Trophoblast cell (in vitro differentiated cells and primary cell): Measurements from ENCODE around the gene NMU.
"Not testable (repeated sequence)": the region's sequence is repeated elsewhere in the genome, so short reads cannot be mapped to it uniquely, and the experiment has no call there.

Source experiments
- DNase-seq, 2 donors: peaks; one replicate each; pipeline ENCODE4 v3.0.0-alpha.2; 2016
- H2AFZ ChIP-seq: 2 replicates; pipeline ENCODE4 v1.6.1; 2013; ENCODE audit warnings: low read length, moderate library complexity, mild to moderate bottlenecking; ENCODE audit not compliant: insufficient read depth, poor library complexity
- H2AK5ac ChIP-seq: 2 replicates; pipeline ENCODE4 v1.6.1; 2013; ENCODE audit warnings: mild to moderate bottlenecking, low read length
- H2BK120ac ChIP-seq: 2 replicates; pipeline ENCODE4 v1.6.1; 2013; ENCODE audit warnings: low read length, mild to moderate bottlenecking, moderate library complexity; ENCODE audit not compliant: insufficient read depth, poor library complexity
- H2BK12ac ChIP-seq: 2 replicates; pipeline ENCODE4 v1.6.1; 2013; ENCODE audit warnings: mild to moderate bottlenecking, low read length, moderate library complexity
- H2BK5ac ChIP-seq: 2 replicates; pipeline ENCODE4 v1.6.1; 2013; ENCODE audit warnings: low read length, low read depth, moderate library complexity, mild to moderate bottlenecking; ENCODE audit not compliant: poor library complexity
- H3K14ac ChIP-seq: 2 replicates; pipeline ENCODE4 v1.6.1; 2013; ENCODE audit warnings: mild to moderate bottlenecking, low read length
- H3K18ac ChIP-seq: 2 replicates; pipeline ENCODE4 v1.6.1; 2013; ENCODE audit warnings: mild to moderate bottlenecking, low read length
- H3K23ac ChIP-seq: 2 replicates; pipeline ENCODE4 v1.6.1; 2013; ENCODE audit warnings: low read length
- H3K27ac ChIP-seq: 2 replicates; pipeline ENCODE4 v1.5.1; 2013; ENCODE audit warnings: low read depth, mild to moderate bottlenecking, inconsistent platforms, low read length, moderate library complexity
- H3K27me3 ChIP-seq: 2 replicates; pipeline ENCODE4 v1.6.1; 2013; ENCODE audit warnings: inconsistent platforms, mild to moderate bottlenecking, low read length, moderate library complexity; ENCODE audit not compliant: insufficient read depth
- H3K36me3 ChIP-seq, 2 experiments: 1 replicate in 1 of 2; 2 replicates in 1 of 2; pipeline ENCODE4 v1.6.1; 2013; ENCODE audit warnings: low read length in 2 of 2, mild to moderate bottlenecking in 2 of 2, moderate library complexity in 1 of 2; ENCODE audit not compliant: insufficient read depth in 2 of 2, control insufficient read depth in 1 of 2
- H3K4ac ChIP-seq: 2 replicates; pipeline ENCODE4 v1.6.1; 2013; ENCODE audit warnings: low read depth, mild to moderate bottlenecking, low read length, moderate library complexity
- H3K4me1 ChIP-seq, 2 experiments: 1 replicate in 1 of 2; 2 replicates in 1 of 2; pipeline ENCODE4 v1.6.1; 2013; ENCODE audit warnings: low read length in 2 of 2, mild to moderate bottlenecking in 2 of 2, moderate library complexity in 1 of 2; ENCODE audit not compliant: insufficient read depth in 2 of 2, control insufficient read depth in 1 of 2
- H3K4me2 ChIP-seq: 2 replicates; pipeline ENCODE4 v1.6.1; 2013; ENCODE audit warnings: inconsistent platforms, mild to moderate bottlenecking, low read length, moderate library complexity
- H3K4me3 ChIP-seq: 2 replicates; pipeline ENCODE4 v1.5.1; 2013; ENCODE audit warnings: mild to moderate bottlenecking, low read depth, low read length, inconsistent platforms
- H3K79me1 ChIP-seq: one replicate; pipeline ENCODE4 v1.6.1; 2013; ENCODE audit warnings: low read length
- H3K79me2 ChIP-seq: 2 replicates; pipeline ENCODE4 v1.6.1; 2013; ENCODE audit warnings: low read length, mild to moderate bottlenecking; ENCODE audit not compliant: control insufficient read depth, insufficient read depth, poor library complexity
- H3K9ac ChIP-seq: 2 replicates; pipeline ENCODE4 v1.6.1; 2013; ENCODE audit warnings: mild to moderate bottlenecking, low read length
- H3K9me3 ChIP-seq: 2 replicates; pipeline ENCODE4 v1.6.1; 2013; ENCODE audit warnings: low read depth, mild to moderate bottlenecking, control low read depth, inconsistent platforms, low read length; ENCODE audit not compliant: insufficient read depth
- H4K12ac ChIP-seq: 2 replicates; pipeline ENCODE4 v1.6.1; 2013; ENCODE audit warnings: low read depth, mild to moderate bottlenecking, low read length, moderate library complexity
- H4K8ac ChIP-seq: 2 replicates; pipeline ENCODE4 v1.6.1; 2013; ENCODE audit warnings: low read depth, mild to moderate bottlenecking, low read length, moderate library complexity
- H4K91ac ChIP-seq: one replicate; pipeline ENCODE4 v1.6.1; 2013; ENCODE audit warnings: low read depth, mild to moderate bottlenecking, low read length, moderate library complexity
- WGBS: extraction: QIAGEN DNeasy Blood & Tissue Kit; methylation state at CpG from one replicate; pipeline ENCODE4 v1.1.7; 2013; ENCODE audit warnings: missing lambda C conversion rate; ENCODE audit not compliant: insufficient read length, insufficient coverage; ENCODE audit errors: extremely low coverage; 5-methylcytosine and 5-hydroxymethylcytosine counted together

The NMU gene

DNA sequence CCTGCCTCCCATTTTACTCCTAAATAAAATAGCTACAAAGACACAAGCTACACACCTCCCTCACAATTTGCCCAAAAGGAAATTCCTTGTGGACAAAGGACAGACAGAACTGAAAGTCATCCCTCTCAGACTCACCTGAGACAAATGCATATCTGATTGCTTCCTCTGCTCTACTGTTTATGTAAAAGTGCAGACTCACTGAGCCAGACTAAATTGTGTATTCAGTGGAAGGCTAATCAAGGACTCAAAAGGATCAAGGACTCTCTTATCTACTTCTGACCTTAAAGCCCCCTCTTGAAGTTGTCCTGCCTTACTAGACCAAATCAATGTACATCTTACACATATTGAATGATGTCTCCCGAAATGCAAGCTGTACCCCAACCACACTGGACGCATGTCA, 47.9 kb downstream of the NMU start:
- H2BK12ac ChIP-seq, result no peak overlapping the region
- no peak overlapping the region for H3K4ac ChIP-seq
- H3K9ac ChIP-seq, result no peak overlapping the region
- no peak overlapping the region for H4K91ac ChIP-seq
- no peaks in the 10 kb centered on the region for H3K79me2 ChIP-seq
- H2BK5ac ChIP-seq, result no peak overlapping the region
- no peaks in the 10 kb centered on the region for H3K36me3 ChIP-seq
- H3K23ac ChIP-seq, result no peak overlapping the region
- H4K12ac ChIP-seq, result no peak overlapping the region
- H3K27ac ChIP-seq, result no peak overlapping the region
- no peak overlapping the region for H2AFZ ChIP-seq
- no peak overlapping the region for H3K4me2 ChIP-seq
- H4K8ac ChIP-seq, result no peak overlapping the region
- H2AK5ac ChIP-seq, result no peak overlapping the region
- H2BK120ac ChIP-seq, result no peak overlapping the region
- H3K4me1 ChIP-seq, result no peaks in the 10 kb centered on the region
- H3K18ac ChIP-seq, result no peak overlapping the region
- H3K14ac ChIP-seq, result no peak overlapping the region
- H3K27me3 ChIP-seq, result no peaks in the 10 kb centered on the region
- H3K9me3 ChIP-seq, result peaks cover 4% of the 10 kb centered on the region
- H3K4me3 ChIP-seq, result no peak overlapping the region
- H3K79me1 ChIP-seq, result no peaks in the 10 kb centered on the region
- no CpG with 5 or more reads among the region's 2 CpGs for WGBS
- no peak for DNase-seq

DNA sequence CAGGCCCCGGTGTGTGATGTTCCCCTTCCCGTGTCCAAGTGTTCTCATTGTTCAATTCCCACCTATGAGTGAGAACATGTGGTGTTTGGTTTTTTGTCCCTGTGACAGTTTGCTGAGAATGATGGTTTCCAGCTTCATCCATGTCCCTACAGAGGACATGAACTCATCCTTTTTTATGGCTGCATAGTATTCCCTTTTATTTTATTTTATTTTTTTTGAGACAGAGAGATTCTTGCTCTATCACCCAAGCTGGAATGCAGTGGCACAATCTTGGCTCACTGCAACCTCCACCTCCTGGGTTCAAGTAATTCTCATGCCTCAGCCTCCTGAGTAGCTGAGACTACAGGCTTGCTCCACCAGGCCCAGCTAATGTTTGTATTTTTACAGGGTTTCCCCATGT, 53.3 kb downstream of the NMU start:
- H3K79me2 ChIP-seq, H2AFZ ChIP-seq, H3K23ac ChIP-seq, H3K4ac ChIP-seq, H3K27me3 ChIP-seq, H4K91ac ChIP-seq, H3K18ac ChIP-seq, H3K9me3 ChIP-seq, H3K4me3 ChIP-seq, H4K12ac ChIP-seq, H3K36me3 ChIP-seq, H3K4me2 ChIP-seq, H2BK5ac ChIP-seq, DNase-seq, H4K8ac ChIP-seq, H2BK12ac ChIP-seq, H3K14ac ChIP-seq, H3K79me1 ChIP-seq, H3K27ac ChIP-seq, H3K4me1 ChIP-seq, H2AK5ac ChIP-seq, H3K9ac ChIP-seq, H2BK120ac ChIP-seq: not testable (repeated sequence)
- WGBS, result no CpG with 5 or more reads among the region's 2 CpGs

DNA sequence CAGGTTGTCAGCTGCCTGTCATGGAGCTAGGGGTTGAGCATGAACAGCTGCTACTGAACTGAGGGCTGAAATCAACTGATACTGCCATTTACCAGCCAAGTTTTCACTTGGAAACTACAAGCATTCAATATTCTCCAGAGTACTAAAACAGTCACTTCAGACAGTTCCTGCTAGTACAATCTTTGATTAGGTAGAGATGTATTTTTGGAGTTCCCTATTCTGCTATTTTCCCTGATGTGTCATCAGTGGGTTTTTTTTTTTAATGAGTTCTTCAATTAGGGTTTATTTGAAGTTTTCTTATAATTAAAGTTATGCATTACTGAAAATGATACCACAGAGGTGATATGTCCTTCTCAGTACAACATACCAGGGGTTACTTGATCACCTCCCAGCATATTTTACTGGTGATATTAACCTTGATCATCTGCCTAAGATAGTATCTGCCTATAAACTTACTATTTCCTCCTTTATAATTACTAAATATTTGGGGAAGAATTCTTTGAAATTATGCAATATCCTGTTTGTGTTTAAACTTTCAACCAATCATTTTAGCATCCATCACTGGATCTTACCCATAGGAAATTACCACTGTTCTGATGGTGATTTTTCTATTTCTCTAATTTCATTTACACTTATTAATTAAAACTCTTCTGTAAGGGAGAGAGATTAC, 57.6 kb downstream of the NMU start:
- Histone ChIP-seq H3K4me1 (no peaks in the 10 kb centered on the region), H3K79me2 (no peaks in the 10 kb centered on the region), H3K4me3 (no peak overlapping the region), H3K9me3 (peaks cover 5% of the 10 kb centered on the region), H2AFZ (no peak overlapping the region), H3K23ac (no peak overlapping the region), H2BK120ac (no peak overlapping the region), H2BK5ac (no peak overlapping the region), H3K79me1 (no peaks in the 10 kb centered on the region), H3K27ac (no peak overlapping the region), H3K27me3 (no peaks in the 10 kb centered on the region), H2BK12ac (no peak overlapping the region), H4K91ac (no peak overlapping the region), H3K36me3 (no peaks in the 10 kb centered on the region), H3K4me2 (no peak overlapping the region), H2AK5ac (no peak overlapping the region), H4K12ac (no peak overlapping the region), H3K18ac (no peak overlapping the region), H3K14ac (no peak overlapping the region), H3K9ac (no peak overlapping the region), H3K4ac (no peak overlapping the region), H4K8ac (no peak overlapping the region)
- no peak for DNase-seq

DNA sequence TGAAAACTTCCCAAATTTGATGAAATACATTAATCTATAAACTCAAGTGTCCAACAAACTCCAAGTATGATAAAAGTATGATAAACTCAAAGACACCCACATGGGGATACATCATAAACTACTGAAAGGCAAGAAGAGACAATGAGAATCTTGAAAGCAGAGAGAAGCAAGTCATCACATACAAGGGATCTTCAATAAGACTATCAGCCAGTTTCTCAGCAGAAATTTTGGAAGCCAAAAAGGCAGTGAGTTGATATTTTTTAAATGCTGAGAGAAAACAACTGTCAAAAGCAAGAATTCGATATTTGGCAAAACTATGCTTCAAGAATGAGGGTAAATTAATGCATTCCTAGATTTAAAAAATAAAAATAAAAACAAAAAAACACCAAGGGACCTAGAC, 60.6 kb downstream of the NMU start:
- no peak overlapping the region for H3K14ac ChIP-seq
- H3K18ac ChIP-seq, result no peak overlapping the region
- H2AFZ ChIP-seq, result no peak overlapping the region
- H3K79me2 ChIP-seq, result no peaks in the 10 kb centered on the region
- no peak for DNase-seq
- WGBS, result no CpG with 5 or more reads among the region's 1 CpG
- H2BK12ac ChIP-seq, result no peak overlapping the region
- H3K4ac ChIP-seq, result no peak overlapping the region
- H4K91ac ChIP-seq, result no peak overlapping the region
- no peak overlapping the region for H3K9ac ChIP-seq
- H2AK5ac ChIP-seq, result no peak overlapping the region
- H3K79me1 ChIP-seq, result no peaks in the 10 kb centered on the region
- no peaks in the 10 kb centered on the region for H3K36me3 ChIP-seq
- no peak overlapping the region for H3K4me2 ChIP-seq
- no peak overlapping the region for H4K8ac ChIP-seq
- no peaks in the 10 kb centered on the region for H3K27me3 ChIP-seq
- no peak overlapping the region for H3K23ac ChIP-seq
- H2BK120ac ChIP-seq, result no peak overlapping the region
- no peak overlapping the region for H3K4me3 ChIP-seq
- no peak overlapping the region for H4K12ac ChIP-seq
- peaks cover 5% of the 10 kb centered on the region for H3K9me3 ChIP-seq
- H3K4me1 ChIP-seq, result no peaks in the 10 kb centered on the region
- H2BK5ac ChIP-seq, result no peak overlapping the region
- no peak overlapping the region for H3K27ac ChIP-seq
